Thyroid gland (tissue), 4 donors: ENCODE results near the gene STAMBPL1.

Experiments used
- POLR2A ChIP-seq, 2 donors: fragments of 450-650 bp; IDR thresholded peaks; one replicate each; pipeline ENCODE4 v1.6.1; 2017; ENCODE audit warnings: antibody characterized with exemption in 2 of 2, mild to moderate bottlenecking in 2 of 2, moderate library complexity in 1 of 2
- TF ChIP-seq, protein P1 (sequence below), 6 experiments: fragments of 200-600 bp in 3 of 6; fragments of 450-650 bp in 3 of 6; sonication (generic) in 3 of 6; IDR thresholded peaks; one replicate each; pipeline ENCODE4 v1.5.1; 2016 to 2019; ENCODE audit warnings: antibody characterized with exemption in 6 of 6, mild to moderate bottlenecking in 2 of 6, inconsistent platforms in 1 of 6, moderate library complexity in 1 of 6

DNA sequence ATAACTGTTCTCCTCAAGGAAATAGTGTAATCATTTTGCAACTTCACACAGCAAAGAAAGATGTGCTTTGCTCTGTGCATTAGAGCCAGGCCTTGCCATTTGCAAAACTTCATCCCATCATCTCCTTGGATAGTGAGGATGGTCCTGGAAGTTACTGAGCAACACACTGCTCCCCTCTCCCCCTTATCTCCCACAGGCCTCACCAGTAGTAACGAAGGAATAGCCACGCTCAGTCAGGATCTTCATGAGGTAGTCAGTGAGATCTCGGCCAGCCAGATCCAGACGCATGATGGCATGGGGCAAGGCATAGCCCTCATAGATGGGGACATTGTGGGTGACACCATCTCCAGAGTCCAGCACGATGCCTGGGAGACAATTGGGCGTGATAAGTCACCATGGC lies 61.0 kb downstream of the STAMBPL1 start:
- TF ChIP-seq, protein P1, sequence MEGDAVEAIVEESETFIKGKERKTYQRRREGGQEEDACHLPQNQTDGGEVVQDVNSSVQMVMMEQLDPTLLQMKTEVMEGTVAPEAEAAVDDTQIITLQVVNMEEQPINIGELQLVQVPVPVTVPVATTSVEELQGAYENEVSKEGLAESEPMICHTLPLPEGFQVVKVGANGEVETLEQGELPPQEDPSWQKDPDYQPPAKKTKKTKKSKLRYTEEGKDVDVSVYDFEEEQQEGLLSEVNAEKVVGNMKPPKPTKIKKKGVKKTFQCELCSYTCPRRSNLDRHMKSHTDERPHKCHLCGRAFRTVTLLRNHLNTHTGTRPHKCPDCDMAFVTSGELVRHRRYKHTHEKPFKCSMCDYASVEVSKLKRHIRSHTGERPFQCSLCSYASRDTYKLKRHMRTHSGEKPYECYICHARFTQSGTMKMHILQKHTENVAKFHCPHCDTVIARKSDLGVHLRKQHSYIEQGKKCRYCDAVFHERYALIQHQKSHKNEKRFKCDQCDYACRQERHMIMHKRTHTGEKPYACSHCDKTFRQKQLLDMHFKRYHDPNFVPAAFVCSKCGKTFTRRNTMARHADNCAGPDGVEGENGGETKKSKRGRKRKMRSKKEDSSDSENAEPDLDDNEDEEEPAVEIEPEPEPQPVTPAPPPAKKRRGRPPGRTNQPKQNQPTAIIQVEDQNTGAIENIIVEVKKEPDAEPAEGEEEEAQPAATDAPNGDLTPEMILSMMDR (IDR thresholded peaks at IDR 0.05): no peak
- no peak for TF ChIP-seq POLR2A (IDR thresholded peaks at IDR 0.05)
